Loucy (cell line): ENCODE data around the gene PRLR.

Experiments
- EZH2phosphoT487 ChIP-seq: fragments of 200-600 bp; IDR thresholded peaks from 2 replicates; pipeline ENCODE4 v1.6.1; 2018; ENCODE audit warnings: antibody characterized with exemption, mild to moderate bottlenecking, moderate library complexity, borderline replicate concordance
- TF ChIP-seq, protein P1 (sequence below): fragments of 200-600 bp; sonication (generic); conservative IDR thresholded peaks from 2 replicates; pipeline ENCODE4 v1.5.1; 2014; ENCODE audit warnings: mild to moderate bottlenecking, antibody characterized with exemption, low read length

DNA sequence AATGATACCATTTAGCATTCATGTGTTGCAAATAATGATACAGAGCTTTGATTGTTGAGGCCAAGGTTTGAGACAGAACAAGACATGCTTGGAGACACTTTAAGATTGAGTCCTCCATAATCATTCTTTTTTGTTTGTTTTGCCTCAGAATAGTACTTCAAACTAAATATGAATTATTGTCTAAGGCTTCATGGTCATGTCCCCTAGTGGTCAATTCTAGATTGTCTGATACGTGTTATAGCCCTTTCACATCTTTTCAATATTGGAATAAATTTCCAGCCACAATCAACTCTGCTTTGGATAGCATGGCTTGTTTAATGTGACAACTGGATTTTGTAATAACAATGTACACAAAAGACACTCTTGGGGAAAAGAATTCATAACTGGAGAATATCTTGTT, 64.2 kb downstream of the PRLR start:
- TF ChIP-seq, protein P1, sequence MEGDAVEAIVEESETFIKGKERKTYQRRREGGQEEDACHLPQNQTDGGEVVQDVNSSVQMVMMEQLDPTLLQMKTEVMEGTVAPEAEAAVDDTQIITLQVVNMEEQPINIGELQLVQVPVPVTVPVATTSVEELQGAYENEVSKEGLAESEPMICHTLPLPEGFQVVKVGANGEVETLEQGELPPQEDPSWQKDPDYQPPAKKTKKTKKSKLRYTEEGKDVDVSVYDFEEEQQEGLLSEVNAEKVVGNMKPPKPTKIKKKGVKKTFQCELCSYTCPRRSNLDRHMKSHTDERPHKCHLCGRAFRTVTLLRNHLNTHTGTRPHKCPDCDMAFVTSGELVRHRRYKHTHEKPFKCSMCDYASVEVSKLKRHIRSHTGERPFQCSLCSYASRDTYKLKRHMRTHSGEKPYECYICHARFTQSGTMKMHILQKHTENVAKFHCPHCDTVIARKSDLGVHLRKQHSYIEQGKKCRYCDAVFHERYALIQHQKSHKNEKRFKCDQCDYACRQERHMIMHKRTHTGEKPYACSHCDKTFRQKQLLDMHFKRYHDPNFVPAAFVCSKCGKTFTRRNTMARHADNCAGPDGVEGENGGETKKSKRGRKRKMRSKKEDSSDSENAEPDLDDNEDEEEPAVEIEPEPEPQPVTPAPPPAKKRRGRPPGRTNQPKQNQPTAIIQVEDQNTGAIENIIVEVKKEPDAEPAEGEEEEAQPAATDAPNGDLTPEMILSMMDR = peak; percentile 49
- TF ChIP-seq EZH2phosphoT487 = no peak
